MV-4-11 (cell line): Measurements from ENCODE around the gene CDC42BPB.
A peak's percentile ranks its signal among the peaks of the same experiment; 100 is the strongest.
"Not testable (repeated sequence)": the region's sequence is repeated elsewhere in the genome, so short reads cannot be mapped to it uniquely, and the experiment has no call there.

Source experiments
- DNase-seq: peaks from one replicate; lab custom pipeline; 2025; lab: John Stamatoyannopoulos, UW

The CDC42BPB gene

DNA sequence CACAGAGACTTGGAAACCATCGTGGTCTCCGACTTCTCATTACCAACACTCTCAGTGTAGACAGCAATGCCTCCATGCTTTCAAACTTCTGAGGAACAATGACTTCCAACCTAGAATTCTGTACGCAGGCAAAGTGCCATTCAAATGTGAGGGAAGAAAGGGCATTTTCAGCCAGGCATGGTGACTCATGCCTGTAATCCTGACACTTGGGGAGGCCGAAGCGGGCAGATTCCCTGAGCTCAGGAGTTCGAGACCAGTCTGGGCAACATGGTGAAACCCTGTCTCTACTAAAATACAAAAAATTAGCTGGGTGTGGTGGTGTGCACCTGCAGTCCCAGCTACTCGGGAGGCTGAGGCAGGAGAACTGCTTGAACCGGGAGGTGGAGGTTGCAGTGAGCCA, 9.9 kb downstream of the CDC42BPB start:
- DNase-seq = not testable (repeated sequence)

DNA sequence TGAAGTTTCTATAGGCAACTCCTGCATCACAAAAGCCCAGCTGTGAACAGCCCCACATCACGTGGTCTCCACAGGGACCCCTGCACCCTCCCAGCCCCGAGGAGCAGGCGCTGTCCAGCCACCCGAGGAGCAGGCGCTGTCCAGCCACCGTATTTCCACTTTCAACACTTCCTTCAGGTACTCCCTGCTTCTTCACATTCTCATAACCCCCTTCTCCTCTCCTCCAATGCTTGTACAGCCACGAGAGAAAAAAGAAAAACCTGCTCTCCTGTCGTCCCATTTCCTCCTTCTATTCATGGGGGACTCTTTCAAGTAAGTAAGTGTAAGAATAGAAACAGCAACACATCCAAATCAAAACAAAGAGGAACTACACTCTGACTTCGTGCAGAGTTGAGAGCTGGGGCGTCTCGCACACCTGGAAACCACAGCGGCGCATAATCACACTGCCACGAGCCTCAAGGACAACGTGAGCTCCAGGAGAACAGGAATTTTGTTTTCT, 11.9 kb downstream of the CDC42BPB start:
- DNase-seq = no peak

DNA sequence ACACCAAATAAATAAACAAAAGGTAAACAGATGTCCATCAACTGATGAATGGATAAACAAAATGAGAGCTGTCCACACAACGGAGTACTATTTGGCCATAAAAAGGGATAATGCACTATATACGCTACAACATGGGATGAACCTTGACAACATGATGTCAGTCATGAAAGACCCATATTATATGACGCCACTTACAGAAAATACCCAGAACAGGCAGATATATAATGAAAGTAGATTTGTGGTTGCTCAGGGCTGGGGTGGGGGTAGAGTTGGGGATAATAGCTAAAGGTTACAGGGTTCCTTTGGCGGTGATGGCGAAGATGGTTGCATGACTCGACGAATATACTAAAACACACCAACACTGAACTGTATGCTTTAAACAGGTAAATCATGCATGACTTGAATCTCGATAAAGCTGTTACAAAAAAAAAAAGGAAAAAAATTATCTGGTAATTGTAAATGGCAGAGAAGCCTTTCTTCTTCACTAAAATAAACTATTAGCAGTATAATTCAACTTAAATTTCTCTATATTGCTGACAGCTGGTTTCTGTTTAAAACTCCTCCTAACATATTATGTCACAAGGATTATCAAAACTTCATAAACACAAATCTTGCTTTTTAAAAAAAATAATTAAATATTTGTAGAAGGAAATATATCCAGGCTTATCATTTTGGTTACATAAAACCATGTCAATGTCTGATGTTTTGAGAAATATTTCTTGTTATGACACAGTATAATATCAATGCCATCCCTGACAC, 13.9 kb downstream of the CDC42BPB start:
- DNase-seq = no peak

DNA sequence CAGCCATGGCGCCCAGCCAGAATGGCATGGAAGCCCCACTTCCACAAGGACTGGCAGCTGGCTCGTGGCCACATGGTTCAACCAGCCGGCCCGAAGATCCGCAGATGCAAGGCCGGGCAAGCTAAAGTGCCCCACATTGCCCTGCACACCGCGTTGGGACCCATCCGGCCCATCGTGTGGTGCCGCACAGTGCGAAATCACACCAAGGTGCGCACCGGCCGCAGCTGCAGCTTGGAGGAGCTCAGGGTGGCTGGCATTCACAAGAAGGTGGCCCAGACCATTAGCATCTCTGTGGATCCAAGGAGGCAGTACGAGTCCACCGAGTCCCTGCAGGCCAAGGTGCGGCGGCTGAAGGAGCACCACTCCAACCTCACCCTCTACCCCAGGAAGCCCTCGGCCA, 15.9 kb downstream of the CDC42BPB start:
- DNase-seq = no peak

DNA sequence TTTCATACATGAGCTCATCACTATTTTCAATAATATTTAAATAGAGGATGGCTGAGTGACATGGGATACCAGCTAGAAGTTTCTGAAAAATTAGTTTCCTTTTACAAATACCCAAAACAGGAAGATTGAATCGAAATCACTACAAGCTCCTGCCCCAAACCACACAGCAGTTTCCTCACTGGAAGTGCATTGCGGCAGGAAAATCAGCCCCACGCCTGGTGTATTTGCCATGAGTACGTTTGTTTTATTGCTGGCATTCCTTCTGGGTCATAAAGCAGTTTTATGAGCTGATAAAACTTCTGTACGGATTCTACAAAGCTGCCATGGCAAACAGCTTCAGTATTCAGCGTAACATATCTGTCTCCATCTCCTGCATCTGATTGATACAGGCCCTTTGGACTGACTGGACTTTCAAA, 23.7 kb downstream of the CDC42BPB start:
- peak; percentile 24 for DNase-seq

DNA sequence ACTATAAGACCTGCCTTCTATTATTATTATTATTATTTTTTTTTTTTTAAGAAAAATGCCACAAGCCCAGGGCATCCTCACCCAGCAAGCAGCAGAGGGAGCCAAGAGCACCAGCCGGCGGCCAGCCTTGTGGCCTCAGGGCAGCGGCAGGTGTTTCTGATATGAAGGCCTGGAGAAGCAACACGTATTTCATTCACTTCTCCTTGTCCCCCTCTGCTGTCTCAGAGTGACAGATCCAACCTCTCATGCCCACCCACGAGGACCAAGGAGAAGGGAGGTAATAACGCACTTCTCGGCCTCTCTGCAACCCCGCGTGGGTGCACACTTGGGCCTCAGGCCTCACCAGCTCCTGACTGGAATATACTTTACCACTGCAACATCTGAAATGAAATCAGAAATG, 25.4 kb downstream of the CDC42BPB start:
- DNase-seq = no peak

DNA sequence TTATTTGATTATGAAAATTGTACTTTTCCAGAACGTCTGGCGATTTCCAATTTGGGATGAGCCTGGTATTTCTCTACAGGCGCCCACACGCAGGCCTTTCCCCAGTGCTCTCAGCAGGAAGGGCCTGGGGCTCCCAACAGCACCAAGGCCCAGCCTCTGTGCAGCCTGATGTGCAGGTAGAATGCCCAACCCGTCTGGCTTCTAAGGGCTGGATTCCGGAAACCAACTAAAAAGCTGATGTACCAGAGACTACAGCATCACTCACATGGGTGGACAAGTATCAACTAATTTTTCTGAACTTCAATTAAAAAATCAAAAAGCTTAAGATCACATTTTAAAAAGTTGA, 25.8 kb downstream of the CDC42BPB start:
- DNase-seq = no peak

DNA sequence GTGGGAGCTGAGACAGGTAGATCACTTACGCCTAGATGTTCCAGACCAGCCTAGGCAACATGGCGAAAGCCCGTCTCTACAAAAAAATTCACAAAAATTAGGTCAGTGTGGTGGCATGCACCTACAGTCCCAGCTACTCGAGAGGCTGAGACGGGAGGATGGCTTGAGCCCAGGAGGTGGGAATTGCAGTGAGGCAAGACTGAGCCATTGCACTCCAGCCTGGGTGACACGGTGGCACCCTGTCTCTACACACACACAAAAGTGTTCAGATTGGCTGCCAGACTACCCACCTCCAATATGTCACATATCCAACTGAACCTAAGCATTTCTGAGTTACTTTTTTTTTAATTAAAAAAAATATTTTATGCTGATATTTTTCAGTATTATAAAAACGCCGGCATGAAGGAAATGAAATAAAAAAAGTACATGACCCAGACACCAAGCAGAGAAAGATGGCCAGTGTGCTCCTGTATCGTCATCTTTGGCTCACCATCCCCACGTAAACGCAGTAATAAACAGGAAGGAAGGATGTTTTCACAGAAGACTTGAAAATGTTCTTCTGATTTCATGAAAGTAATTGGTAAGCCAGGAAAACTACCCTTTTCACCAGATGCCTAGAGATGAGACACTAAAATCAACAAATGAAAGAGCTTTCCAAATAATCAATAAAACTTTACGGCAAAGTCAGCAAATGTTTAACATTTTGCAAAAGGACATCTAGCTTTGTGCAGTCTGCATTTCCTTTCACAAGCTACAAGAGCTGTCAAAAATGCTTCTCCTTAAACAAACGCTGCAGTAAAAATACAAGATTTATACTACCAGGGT, 26.4 kb downstream of the CDC42BPB start:
- no peak for DNase-seq

DNA sequence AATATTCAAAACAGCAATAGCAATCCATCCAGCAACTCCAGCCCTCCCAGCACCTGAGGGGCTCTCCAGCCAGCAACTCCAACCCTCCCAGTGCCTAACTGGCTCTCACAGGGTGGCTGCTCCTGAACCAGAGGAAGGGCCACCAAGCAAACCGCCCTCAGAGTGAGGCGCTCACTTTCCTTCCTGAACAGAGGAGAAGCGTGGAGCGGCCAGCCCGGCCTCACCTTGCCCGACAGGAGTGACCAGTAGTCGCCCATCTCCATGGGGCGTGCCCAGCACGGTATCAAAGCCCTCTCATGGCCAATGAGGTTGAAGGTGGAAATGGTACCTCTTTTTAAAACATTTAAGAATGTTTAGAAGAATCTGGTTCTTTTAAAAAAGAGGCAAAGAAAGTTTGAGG, 27.4 kb downstream of the CDC42BPB start:
- DNase-seq = no peak

DNA sequence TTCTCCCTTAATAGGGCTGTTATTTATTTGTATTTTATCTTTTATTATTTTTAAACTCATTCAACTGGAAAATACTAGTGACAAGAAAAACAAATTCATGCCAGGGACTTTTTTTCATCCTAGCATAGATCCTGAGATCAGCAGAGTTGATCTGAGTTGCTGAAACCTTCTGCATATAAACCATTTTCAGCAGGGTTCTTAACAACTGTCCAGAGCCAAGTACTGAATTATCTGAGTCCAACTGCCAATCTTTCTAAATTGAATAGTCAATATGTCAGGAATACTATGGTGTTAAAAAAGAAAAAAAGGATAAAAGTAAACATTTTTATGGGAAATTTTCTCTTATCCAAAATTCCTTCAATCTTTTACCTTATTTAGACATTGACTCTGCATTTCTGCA, 28.6 kb downstream of the CDC42BPB start:
- no peak for DNase-seq

DNA sequence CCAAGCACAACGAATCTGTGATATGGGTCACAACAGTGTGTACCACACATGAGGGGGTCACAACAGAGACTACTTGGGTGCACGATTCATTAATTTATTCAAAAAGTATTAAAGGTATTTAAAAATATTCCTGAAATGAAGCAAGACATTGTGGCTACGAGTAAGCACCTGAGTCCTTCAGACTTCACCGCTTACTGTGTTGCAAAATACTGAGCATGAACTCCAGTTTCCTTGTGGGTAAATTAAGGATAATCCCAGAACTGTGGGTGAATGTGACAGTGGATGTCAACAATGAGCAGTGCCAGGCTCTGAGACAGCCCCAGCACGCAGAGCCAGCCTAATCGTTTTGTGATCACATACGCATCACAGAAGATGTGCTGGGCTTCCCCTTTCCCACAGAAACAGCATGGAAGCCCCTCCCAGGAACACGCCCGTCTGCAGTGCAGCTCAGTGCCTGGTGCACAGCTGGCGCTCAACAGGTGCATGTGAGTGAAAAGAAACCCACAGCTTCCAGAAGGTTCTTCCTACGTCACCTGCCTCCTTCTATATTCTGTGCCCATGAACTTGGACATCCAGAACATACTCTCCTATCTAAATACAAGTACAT, 29.1 kb downstream of the CDC42BPB start:
- no peak for DNase-seq

DNA sequence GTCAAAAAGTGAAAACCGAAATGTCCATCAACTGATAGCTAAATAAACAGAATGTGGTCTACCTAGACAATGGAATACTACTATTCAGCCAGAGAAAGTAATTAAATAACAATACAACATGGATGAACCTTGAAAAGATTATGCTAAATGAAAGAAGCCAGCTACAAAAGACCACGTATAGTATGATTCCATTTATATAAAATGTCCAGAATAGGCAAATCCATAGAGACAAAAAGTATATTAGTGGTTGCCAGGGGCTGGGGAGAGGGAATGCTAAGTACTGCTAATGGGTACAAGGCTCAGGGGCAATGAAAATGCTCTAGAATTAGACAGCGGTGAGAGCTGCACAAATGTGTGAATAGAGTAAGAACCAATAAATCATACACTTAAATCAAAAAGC, 29.9 kb downstream of the CDC42BPB start:
- no peak for DNase-seq

DNA sequence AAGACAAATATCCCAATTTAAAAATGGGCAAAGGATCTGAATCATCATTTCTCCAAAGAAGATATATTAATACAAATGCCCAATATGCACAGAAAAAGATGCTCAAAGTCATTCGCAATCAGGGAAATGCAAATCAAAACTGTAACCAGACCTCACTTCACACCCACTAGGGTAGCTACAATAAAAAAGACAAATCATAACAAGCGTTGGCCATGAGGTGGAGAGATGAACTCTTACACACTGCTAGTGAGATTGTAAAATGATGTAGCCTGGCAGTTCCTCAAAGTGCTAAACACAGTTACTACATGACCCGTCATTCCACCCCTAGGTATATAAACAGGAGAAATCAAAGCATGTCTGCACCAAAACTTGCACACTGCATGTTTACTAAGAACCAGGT, 30.4 kb downstream of the CDC42BPB start:
- no peak for DNase-seq

DNA sequence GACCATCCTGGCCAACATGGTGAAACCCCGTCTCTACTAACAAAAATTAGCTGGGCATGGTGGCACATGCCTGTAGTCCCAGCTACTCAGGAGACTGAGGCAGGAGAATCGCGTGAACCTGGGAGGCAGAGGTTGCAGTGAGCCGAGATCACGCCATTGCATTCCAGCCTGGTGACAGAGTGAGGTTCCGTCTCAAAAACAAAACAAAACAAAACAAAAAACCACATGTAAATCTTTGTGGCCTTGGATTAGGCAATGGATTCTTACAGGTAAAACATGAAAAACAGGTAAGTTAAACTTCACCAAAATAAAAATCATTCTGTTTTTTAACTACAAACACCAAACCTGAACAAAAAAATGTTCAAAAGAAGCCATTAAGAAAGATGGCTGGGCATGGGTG, 31.2 kb downstream of the CDC42BPB start:
- not testable (repeated sequence) for DNase-seq

DNA sequence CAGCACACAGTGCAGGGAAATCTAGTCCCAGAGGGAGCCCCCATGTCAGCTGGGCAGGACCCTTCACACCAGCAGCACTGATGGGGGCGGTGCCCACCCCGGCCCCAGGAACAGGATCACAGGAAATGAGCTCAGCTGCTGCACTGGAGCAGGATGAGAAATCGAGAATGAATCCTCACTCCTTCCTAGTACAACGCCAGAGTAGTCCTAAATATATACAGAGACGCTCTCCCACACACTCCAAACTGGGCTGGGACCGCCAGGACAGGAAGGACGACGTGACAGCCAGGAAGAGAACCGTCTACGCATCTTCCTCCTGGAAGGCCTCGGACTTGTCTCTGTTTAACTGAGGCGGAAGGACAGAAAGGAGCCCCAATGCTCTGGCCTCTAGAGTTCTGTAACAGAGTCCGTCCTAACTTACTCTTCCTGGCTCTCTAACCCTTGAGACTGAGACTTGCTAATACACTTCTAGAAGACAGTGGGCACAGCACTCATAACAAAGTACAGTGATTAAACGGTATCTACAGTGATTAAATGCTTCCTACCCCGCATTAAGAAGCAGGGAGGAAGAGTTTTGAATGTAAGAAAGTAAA, 33.4 kb downstream of the CDC42BPB start:
- DNase-seq = no peak

DNA sequence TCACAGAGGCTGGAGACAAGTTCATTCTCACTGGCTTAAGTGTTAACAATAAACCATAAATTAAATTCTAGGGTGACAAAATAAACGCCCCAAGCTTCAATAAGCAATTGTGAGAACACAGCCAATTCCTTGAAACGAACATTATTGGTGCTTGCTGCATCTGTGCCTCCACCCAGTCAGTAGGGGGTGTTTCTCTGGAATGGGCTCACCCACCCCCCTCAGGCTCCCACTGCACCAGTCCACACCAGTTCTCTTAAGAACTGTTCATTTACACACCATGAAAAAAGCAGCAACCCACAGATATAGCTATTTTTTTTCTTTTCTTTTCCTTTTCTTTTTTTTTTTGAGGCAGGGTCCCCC, 34.7 kb downstream of the CDC42BPB start:
- DNase-seq = no peak

DNA sequence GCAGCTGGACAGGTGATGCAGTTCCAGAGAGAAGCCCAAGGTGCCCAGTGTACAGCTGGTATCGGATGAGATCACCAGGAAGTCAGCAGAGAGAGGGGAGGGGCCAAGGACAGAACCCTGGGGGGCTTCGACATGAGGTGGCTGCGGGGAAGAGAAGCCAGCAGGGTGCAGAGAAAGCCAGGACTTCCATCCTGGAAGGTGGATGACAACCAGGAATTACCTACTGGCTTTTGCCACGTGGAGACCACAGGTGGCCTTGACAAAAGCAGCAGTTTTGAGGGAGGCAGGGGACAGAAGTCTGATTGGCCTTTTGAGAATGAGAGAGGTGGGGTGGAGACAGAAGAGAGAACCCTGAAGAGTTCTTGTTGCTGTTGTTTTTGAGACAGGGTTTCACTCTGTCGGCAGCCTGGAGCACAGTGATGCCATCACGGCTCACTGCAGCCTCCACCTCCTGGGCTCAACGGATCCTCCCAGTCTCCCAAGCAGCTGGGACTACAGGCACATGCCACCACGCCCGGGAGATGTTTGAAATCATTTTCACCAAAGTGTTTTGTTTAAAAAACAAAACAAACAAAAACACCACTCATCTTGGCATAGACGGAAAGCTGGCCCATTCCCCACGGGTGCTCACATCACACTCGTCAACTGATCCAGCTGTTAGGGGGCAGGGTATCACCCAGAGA, 35.2 kb downstream of the CDC42BPB start:
- no peak for DNase-seq

DNA sequence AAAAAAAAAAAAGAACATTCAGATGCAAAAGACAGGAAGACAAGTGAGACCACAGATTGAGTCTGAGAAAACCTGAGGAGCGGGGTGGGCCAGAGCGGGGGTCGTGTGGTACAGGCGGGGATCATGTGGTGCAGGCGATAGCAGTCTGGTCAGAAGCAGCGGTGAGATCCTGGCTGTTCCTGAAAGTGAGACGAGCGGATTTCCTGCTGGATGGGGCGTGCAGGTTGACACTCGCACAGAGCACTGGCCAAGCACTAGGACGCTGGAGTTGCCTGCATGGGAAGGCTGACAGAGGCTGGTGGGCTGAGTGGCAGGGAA, 35.7 kb downstream of the CDC42BPB start:
- no peak for DNase-seq

DNA sequence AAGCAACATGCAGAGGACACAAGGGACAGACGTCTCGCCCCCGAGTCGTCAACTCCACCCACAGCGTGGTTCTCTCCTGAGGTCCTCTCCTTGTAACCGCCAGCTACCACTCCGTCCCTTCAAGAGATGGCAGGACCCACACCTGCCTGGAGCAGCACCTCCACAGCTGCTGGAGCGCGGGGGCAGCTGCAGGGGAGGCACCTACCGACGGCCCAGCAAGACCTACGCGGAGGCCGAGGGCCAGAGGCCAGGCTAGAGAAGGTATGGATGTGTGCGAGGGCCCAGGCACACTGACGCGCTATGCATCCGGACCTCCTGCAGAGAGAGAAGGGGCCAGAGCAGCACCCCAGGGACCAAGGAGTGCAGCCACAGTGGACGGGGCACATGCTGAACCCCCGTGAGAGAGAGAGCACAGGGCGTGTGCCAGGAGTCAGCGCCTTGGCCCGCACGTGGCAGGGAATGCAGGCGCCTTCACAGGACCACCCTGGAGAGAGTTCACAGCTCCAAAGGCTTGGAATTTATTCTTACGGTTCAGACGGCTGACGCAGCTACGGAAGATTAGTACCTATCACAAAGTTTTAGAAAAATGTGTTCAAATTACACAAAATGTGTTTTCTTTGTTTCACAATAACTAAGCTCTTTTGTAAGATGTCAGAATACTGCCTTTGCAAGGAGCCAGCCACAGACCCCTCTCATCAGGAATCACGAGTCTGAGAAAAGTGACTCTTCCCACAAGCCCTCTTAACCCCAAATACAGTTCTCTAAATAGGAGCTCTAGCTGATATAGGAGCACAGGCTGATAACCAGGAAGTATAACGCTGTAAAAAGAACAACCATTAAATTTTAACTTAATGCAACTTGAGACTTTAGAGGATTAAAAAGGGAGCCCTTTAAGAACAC, 36.8 kb downstream of the CDC42BPB start:
- DNase-seq = peak; percentile 71

DNA sequence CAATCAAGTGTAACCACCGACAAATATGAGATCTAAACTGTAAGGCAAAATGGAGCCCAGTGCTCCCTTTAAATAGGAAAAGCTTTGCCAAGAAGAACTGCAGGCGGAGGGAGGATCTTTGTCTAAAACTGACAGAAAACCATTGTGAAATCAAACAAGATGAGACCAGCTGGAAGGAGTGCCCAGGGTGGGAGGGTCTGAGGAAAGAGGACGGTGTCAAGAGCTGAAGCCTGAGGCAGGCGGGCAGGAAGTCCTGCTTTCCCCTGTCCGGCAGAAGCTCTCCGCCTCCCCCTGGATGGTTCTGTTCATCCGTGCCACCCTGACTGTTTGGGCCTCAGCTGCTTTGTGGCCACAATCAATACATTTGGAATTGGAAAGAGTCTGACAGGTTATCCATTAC, 37.5 kb downstream of the CDC42BPB start:
- DNase-seq = peak; percentile 62

DNA sequence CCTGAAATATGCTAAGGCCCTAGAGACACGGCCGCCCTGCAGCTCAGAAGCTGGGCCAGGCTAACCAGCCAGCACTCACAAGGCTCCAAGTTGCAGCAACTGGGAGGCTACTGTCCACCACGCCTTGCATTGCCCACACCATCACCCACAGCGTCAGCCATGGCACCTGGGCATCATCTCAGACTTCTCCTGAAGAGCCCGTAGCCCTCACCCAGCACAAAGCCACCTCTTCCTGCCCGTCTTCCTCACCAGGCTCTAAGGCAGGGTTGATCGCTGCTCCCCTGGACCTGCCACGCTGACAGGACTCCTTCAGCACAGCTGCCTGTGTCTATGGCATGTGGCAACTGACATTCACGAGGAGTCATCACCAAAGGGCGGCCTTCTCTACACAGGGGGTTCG, 38.1 kb downstream of the CDC42BPB start:
- DNase-seq = no peak
